Measurements from ENCODE around the gene GLB1L3.
"Not testable (repeated sequence)": the region's sequence is repeated elsewhere in the genome, so short reads cannot be mapped to it uniquely, and the experiment has no call there.

Gene GLB1L3

GRCh38 chr11:134294664-134295063, 18.5 kb downstream of the GLB1L3 start:
- DNase-seq (ENCODE audit: low read depth in 1 of 2, low spot score in 1 of 2): no peak

- DNase-seq (ENCODE audit: low read depth in 1 of 2, low spot score in 1 of 2): no peak
These were observed 36.0 kb downstream of the GLB1L3 start for GRCh38 chr11:134312223-134312622.

- DNase-seq (ENCODE audit: low read depth in 1 of 2, low spot score in 1 of 2): no peak
These were observed 36.6 kb downstream of the GLB1L3 start for GRCh38 chr11:134312807-134313206.

- DNase-seq (ENCODE audit: low read depth in 1 of 2, low spot score in 1 of 2): no peak
These were observed 37.2 kb downstream of the GLB1L3 start for GRCh38 chr11:134313379-134313778.

GRCh38 chr11:134313821-134314607, 37.8 kb downstream of the GLB1L3 start:
- DNase-seq (ENCODE audit: low read depth in 1 of 2, low spot score in 1 of 2): no peak

- DNase-seq (ENCODE audit: low read depth in 1 of 2, low spot score in 1 of 2): no peak
These were observed 40.9 kb downstream of the GLB1L3 start for GRCh38 chr11:134317103-134317502.

GRCh38 chr11:134321373-134321772, 45.2 kb downstream of the GLB1L3 start:
- not testable (repeated sequence) for DNase-seq (ENCODE audit: low read depth in 1 of 2, low spot score in 1 of 2)

- no peak for DNase-seq (ENCODE audit: low read depth in 1 of 2, low spot score in 1 of 2)
These were observed 46.4 kb downstream of the GLB1L3 start for GRCh38 chr11:134322553-134322952.

GRCh38 chr11:134328433-134328832, 52.3 kb downstream of the GLB1L3 start:
- DNase-seq (ENCODE audit: low read depth in 1 of 2, low spot score in 1 of 2): no peak

GRCh38 chr11:134330611-134331353, 54.6 kb downstream of the GLB1L3 start:
- no peak for DNase-seq (ENCODE audit: low read depth in 1 of 2, low spot score in 1 of 2)

GRCh38 chr11:134331354-134332188, 55.4 kb downstream of the GLB1L3 start, which contains the start of gene GLB1L2:
TSS of gene GLB1L2 (plus strand) at chr11:134331988. CDS start at chr11:134332062, 74 bp downstream.
- peak; percentile 68 to 70 for DNase-seq (ENCODE audit: low read depth in 1 of 2, low spot score in 1 of 2)

- DNase-seq (ENCODE audit: low read depth in 1 of 2, low spot score in 1 of 2): no peak
These were observed 56.0 kb downstream of the GLB1L3 start for GRCh38 chr11:134332189-134332631.

- no peak for DNase-seq (ENCODE audit: low read depth in 1 of 2, low spot score in 1 of 2)
These were observed 56.6 kb downstream of the GLB1L3 start for GRCh38 chr11:134332782-134333181.

GRCh38 chr11:134333312-134333711, 57.1 kb downstream of the GLB1L3 start:
- no peak for DNase-seq (ENCODE audit: low read depth in 1 of 2, low spot score in 1 of 2)

GRCh38 chr11:134333946-134334345, 57.8 kb downstream of the GLB1L3 start:
- no peak for DNase-seq (ENCODE audit: low read depth in 1 of 2, low spot score in 1 of 2)

GRCh38 chr11:134334796-134335571, 58.8 kb downstream of the GLB1L3 start:
- DNase-seq (ENCODE audit: low read depth in 1 of 2, low spot score in 1 of 2): no peak

- no peak for DNase-seq (ENCODE audit: low read depth in 1 of 2, low spot score in 1 of 2)
These were observed 60.9 kb downstream of the GLB1L3 start for GRCh38 chr11:134337051-134337450.

GRCh38 chr11:134338068-134338467, 61.9 kb downstream of the GLB1L3 start:
- DNase-seq (ENCODE audit: low read depth in 1 of 2, low spot score in 1 of 2): no peak

GRCh38 chr11:134338654-134339053, 62.5 kb downstream of the GLB1L3 start:
- DNase-seq (ENCODE audit: low read depth in 1 of 2, low spot score in 1 of 2): no peak

- no peak for DNase-seq (ENCODE audit: low read depth in 1 of 2, low spot score in 1 of 2)
These were observed 63.6 kb downstream of the GLB1L3 start for GRCh38 chr11:134339756-134340155.
